NOMO-1 treated with dmso at 0.1 percent for 144 hours (cell line): ENCODE data around the gene TMEM235.
"Not testable (repeated sequence)": the region's sequence is repeated elsewhere in the genome, so short reads cannot be mapped to it uniquely, and the experiment has no call there.

Experiments used
- DNase-seq: peaks from one replicate; lab custom pipeline; 2025; ENCODE audit not compliant: unreplicated experiment; lab: John Stamatoyannopoulos, UW

Gene TMEM235

GRCh38 chr17:78237401-78238012, 6.1 kb downstream of the TMEM235 start:
- DNase-seq: no peak

DNA sequence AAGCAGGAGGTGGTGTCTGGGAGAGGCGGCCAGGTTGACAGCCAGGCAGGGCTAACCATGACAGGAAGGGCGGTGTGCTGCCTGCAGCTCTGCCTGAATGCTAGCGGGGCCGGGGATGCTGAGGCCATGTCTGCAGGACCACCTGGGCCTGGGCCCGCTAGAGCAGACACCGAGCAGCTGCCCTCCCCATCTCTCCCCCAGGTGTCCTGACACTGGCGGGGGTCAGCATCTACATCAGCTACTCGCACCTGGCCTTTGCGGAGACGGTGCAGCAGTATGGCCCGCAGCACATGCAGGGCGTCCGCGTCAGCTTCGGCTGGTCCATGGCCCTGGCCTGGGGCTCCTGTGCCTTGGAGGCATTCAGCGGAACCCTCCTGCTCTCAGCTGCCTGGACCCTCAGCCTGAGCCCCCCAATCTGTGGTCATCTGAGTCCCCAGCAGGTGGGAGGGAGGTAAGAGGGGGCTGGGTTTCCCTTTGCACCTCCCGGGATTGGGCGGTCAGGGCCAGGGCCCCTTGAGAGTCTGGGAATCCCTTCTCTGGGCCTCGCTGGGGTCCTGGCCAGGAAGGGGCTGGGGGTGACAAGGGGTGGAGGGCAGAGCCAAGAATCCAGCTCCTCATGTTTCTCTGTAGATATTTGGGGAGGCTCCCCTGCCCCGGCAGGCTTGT, 7.5 kb downstream of the TMEM235 start:
- no peak for DNase-seq

- DNase-seq: peak; percentile 44
Observed at GRCh38 chr17:78239489-78239931, 8.1 kb downstream of the TMEM235 start.

DNA sequence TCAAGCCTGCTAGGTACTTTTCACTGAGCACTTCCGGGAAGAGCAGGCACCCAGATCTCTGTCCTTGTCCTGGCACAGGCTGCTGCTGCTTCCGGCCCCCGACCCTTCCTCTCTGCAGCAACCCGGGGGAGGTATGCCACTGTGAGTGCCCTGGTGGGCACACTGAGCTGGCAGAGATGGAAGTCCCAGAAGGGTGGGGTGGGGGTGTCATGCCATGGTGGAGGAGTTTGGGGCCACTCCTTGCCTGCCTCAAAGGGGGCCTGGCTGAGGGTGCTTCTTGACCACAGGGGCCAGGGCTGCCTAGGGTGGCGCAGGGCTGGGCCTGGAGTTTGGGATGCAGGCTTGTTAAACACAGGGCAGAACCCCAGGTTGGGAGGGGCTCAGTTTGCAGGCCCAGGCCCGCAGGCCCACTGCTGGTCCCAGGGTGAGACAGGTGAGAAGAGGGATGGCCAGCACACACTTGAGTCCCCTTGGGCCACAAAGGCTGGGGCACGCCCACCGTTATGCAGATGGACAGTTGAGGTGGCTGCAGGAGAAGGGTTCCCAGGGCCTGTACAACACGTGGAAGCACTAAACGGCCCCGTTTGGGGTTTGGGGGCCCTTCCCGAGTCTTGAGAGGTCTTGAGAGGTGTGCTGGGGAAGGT, 8.7 kb downstream of the TMEM235 start:
- DNase-seq: no peak

DNA sequence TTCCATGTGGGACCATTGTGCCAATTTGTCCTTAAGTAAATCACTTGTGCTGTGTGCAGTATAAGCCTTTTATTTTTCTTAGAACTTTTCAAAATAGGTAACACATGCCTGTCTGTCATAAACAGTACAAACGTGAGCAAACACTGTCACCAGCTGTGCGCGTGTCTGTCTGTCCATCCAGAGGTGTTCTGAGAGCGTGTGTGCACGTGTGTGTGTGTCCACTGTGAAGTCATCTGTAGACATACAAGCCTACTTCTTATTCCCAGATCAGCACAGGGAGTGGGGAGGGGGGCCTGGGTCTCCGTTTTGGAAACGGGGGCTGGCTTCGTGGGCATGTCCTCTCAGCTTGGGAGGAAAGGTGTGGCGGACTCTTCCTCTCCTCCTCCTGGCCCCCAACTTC, 9.4 kb downstream of the TMEM235 start:
- no peak for DNase-seq

DNA sequence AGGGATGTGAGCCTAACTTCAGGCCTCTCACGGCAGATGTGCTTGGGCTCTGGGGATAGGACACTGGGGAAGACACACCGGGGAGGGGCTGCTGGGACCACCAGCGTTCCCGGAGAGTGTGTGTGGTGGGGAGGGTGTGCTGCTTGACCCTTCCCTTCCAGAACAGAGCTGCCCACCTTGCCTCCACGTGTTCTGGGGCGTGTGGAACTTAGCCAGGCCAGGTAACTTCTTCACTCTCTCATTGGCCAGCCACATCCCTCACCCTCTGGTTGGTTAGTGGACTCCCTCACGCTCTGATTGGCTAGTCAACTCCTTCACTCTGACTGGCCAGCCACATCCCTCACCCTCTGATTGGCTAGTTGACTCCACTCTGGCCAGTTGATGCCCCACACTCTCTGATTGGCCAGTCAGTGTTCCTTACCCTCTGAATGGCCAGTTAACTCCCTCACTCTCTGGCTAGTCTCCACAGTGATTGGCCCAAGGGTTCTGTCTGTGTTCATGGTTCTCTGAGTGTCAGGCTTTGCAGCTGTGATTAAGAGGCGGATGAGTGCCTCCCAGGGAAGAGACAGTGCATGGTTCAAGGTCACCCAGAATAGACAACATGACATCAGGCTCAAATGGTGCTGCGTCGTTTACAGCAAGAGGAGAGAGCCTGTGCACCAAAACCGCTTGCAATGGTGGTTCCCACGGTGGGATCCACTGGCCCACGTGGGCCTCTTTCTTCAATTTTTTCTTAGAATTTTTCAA, 10.0 kb downstream of the TMEM235 start:
- DNase-seq: no peak

DNA sequence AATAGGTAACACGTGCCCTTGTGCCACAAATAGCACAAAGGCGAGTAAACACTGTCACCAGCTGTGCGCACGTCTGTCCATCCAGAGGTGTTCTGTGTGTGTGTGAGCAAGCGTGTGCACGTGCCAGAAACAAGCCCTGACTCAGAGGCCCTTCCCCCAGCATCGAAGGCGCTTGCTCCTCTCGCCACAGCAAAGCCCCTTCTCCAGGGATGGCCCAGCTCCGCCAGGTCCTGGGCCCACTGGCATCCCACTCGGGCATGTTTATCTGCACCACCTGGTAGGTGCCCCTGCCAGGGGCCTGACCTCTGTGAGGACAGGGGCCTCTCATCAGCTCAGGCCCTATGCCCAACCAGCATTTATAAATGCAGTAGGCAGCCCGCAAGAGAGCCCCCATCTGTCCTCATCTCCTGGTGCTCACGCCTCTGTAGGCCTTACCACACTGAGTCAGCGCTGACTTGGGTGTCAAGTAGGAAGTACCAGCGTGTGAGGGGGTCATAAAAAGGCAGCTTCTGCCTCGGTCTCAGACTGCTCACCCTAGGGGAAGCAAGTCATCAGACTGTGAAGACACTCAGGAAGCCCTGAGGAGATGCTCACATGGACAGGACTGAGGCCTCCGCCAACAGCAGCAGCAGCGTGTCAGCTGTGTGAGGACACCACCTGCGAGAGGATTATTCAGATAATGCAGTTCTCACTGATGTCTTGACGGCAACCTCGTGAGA, 10.8 kb downstream of the TMEM235 start:
- DNase-seq: peak; percentile 83

- DNase-seq: no peak
Observed at GRCh38 chr17:78247304-78247703, 15.9 kb downstream of the TMEM235 start.

DNA sequence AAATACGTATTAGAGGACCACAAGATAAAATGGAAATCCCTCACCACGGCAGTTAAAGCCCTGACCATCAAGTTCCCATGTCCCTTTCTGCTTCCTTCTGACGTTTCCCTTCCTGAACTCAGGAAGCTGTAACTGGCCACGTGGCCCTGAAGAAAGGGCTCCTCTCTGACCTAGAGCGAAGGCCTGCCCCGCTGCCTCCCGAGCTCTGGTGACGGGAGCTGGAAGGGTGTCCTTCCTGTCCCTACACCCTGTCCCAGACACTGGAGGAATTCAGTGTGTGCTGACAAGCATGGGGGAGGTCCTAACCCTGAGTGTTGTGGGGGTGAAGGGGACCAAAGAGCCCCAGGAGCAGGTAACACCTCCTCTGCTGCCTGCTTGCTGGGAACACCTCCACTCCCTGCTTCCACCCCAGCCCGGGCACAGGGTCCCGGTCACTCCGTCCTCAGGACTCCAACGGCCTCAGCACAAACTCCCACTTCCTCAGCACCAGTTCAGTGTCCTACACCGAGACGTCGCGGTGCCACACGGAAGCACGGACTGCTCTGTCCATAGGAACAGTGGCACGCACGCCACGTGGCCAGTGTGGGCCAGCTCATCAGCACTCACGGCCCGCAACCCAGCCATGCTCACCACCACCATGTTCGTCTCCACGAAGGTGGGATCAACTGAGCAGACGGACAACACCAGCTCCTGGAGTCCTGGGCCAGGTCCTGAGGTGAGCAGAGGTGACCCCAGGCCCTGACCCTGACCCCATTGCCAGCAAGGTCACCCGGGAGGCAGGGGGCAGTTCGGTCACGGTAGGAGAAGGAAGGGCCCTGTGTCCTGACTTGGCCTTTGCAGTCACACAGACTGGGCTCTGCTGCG, 16.9 kb downstream of the TMEM235 start:
- no peak for DNase-seq

DNA sequence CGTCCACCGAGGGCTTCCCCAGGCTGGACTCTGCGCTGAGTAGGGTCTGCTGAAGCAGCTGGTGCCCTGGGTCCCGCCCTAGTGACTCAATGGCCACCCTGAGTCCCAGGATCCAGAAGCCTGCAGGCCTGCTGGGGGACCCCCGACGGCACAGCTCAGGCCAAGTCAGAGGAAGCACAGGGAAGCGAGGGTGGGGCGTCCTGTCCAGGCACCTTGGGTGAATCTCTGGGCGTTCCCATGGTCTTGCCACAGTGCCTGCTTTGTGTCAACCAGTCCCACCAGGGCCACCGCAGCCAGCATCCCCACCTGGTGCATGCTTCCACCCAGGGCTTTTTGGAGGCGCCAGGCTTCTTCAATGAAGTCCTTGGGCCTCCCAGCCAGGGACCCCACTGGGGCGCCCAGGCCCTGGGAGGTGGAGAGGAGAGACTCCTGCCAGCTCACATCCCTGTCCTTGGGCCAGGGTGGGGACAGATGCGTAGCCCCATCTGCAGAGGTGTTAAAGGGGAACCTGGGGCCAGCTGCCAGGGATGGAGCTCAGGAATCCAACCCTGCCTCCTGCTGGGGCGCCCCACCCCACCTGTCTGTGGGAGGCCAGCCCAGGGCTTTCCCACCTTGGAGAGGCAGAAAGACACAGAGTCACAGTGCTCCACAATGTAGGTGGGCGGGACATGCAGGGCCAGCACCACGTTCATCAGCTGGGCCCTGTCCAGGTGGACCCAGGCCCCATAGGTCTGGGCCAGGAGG, 17.8 kb downstream of the TMEM235 start:
- DNase-seq: no peak

GRCh38 chr17:78249818-78250806, 18.7 kb downstream of the TMEM235 start:
- no peak for DNase-seq

GRCh38 chr17:78250891-78251772, 19.7 kb downstream of the TMEM235 start:
- peak; percentile 76 for DNase-seq

GRCh38 chr17:78251773-78252103, 20.3 kb downstream of the TMEM235 start:
- DNase-seq: no peak

- DNase-seq: no peak
Observed at GRCh38 chr17:78252111-78252634, 20.7 kb downstream of the TMEM235 start.

- DNase-seq: no peak
Observed at GRCh38 chr17:78252701-78253635, 21.5 kb downstream of the TMEM235 start.

GRCh38 chr17:78253636-78253945, 22.2 kb downstream of the TMEM235 start:
- not testable (repeated sequence) for DNase-seq
